Measurements from ENCODE around the gene CNTNAP2.

GRCh38 chr7:148434181-148434757 lies 2317.7 kb downstream of the CNTNAP2 start:
- no peak for TF ChIP-seq CTCF (IDR thresholded peaks at IDR 0.05)
- TF ChIP-seq POLR2A (IDR thresholded peaks at IDR 0.05) = no peak
